WTC11 (cell line): ENCODE measurements around the gene CDH1. TPM values are rescaled to one million over a fixed set of nuclear protein-coding genes. Genes with fewer than 3 reads are reported as not detected.

Experiments used
- ATAC-seq: fragments of 200-7000 bp; cut with Tn5 transposase; 2 replicates; pipeline ENCODE4 v1.10.0; 2021; ENCODE audit warnings: mild to moderate bottlenecking, moderate library complexity
- CTCF ChIA-PET: fragments of 300-600 bp; sonication (Branson Sonifier 250); formaldehyde crosslinking; loops from one replicate; lab custom pipeline; 2021; ENCODE audit warnings: antibody characterized with exemption; lab: Charles Lee
- POLR2A ChIA-PET: fragments of 350-600 bp; sonication (Branson Sonifier 250); formaldehyde crosslinking; loops from one replicate; lab custom pipeline; 2021; ENCODE audit warnings: antibody characterized with exemption; lab: Charles Lee
- DNase-seq: peaks from one replicate; pipeline ENCODE4 v3.0.0; 2021; ENCODE audit warnings: low spot score
- H3K27ac Mint-ChIP-seq: 2 replicates; pipeline ENCODE4 v1.8.0; 2021; ENCODE audit warnings: mixed read lengths
- H3K27me3 Mint-ChIP-seq: 2 replicates; pipeline ENCODE4 v1.8.0; 2021; ENCODE audit warnings: low read depth, mild to moderate bottlenecking, moderate library complexity, mixed read lengths
- H3K36me3 Mint-ChIP-seq: 2 replicates; pipeline ENCODE4 v1.8.0; 2021; ENCODE audit warnings: mixed read lengths
- H3K4me1 Mint-ChIP-seq: 2 replicates; pipeline ENCODE4 v1.8.0; 2022; ENCODE audit warnings: mixed read lengths
- H3K4me3 Mint-ChIP-seq: 2 replicates; pipeline ENCODE4 v1.8.0; 2021; ENCODE audit warnings: mild to moderate bottlenecking, moderate library complexity, mixed read lengths
- H3K9me3 Mint-ChIP-seq: 2 replicates; pipeline ENCODE4 v1.8.0; 2021; ENCODE audit warnings: mixed read lengths
- CREM ChIP-seq: sonication (generic); formaldehyde crosslinking; IDR thresholded peaks from 2 replicates; pipeline ENCODE4 v1.8.1; 2022; ENCODE audit warnings: mild to moderate bottlenecking, missing genetic modification reagents, moderate library complexity
- ERG ChIP-seq: fragments of 250-450 bp; sonication (Bioruptor Pico); IDR thresholded peaks from 2 replicates; pipeline ENCODE4 v1.8.0; 2021; ENCODE audit warnings: mild to moderate bottlenecking
- ETV6 ChIP-seq: sonication (generic); formaldehyde crosslinking; IDR thresholded peaks from 2 replicates; pipeline ENCODE4 v1.8.1; 2022; ENCODE audit warnings: mild to moderate bottlenecking, missing genetic modification reagents
- GABPB1 ChIP-seq: sonication (generic); formaldehyde crosslinking; IDR thresholded peaks from 2 replicates; pipeline ENCODE4 v1.8.1; 2023; ENCODE audit warnings: mild to moderate bottlenecking, missing genetic modification reagents
- GRHL2 ChIP-seq: fragments of 250-450 bp; sonication (Bioruptor Pico); IDR thresholded peaks from 2 replicates; pipeline ENCODE4 v1.8.0; 2022; ENCODE audit warnings: mild to moderate bottlenecking, moderate library complexity; ENCODE audit not compliant: insufficient replicate concordance, severe bottlenecking
- HMGXB4 ChIP-seq: sonication (generic); formaldehyde crosslinking; IDR thresholded peaks from 2 replicates; pipeline ENCODE4 v1.8.1; 2023; ENCODE audit warnings: mild to moderate bottlenecking, moderate library complexity, missing genetic modification reagents
- JAZF1 ChIP-seq: fragments of 250-450 bp; sonication (Bioruptor Pico); IDR thresholded peaks from 2 replicates; pipeline ENCODE4 v1.9.0; 2021; ENCODE audit warnings: moderate library complexity, mild to moderate bottlenecking, inconsistent platforms
- ZBTB21 ChIP-seq: sonication (generic); formaldehyde crosslinking; IDR thresholded peaks from 2 replicates; pipeline ENCODE4 v1.8.1; 2023; ENCODE audit warnings: mild to moderate bottlenecking, missing genetic modification reagents, borderline replicate concordance
- ZNF121 ChIP-seq: sonication (generic); formaldehyde crosslinking; IDR thresholded peaks from 2 replicates; pipeline ENCODE4 v1.8.0; 2023; ENCODE audit warnings: missing genetic modification reagents
- ZNF281 ChIP-seq: sonication (generic); formaldehyde crosslinking; IDR thresholded peaks from 2 replicates; pipeline ENCODE4 v1.8.0; 2023; ENCODE audit warnings: mild to moderate bottlenecking, missing genetic modification reagents
- ZNF423 ChIP-seq: fragments of 250-450 bp; sonication (Bioruptor Pico); IDR thresholded peaks from 2 replicates; pipeline ENCODE4 v2.1.2; 2022; ENCODE audit warnings: mild to moderate bottlenecking, moderate library complexity
- total RNA-seq: library from RNA; stranded (reverse); gene quantifications from 3 replicates; pipeline ENCODE4 v1.2.3, GENCODE V29; 2021

Gene CDH1
- total RNA-seq, 1 experiment from 2014 or later, result 278 TPM

GRCh38 chr16:68744744-68745280 lies 7.7 kb downstream of the CDH1 start:
- Mint-ChIP-seq H3K4me1 (peaks cover 84% of the 10 kb centered on the region), H3K9me3 (no peaks in the 10 kb centered on the region), H3K4me3 (peak overlapping the region; percentile 57), H3K36me3 (peaks cover 21% of the 10 kb centered on the region), H3K27me3 (no peaks in the 10 kb centered on the region), H3K27ac (peak overlapping the region; percentile 99)
- 0 out of 2 replicates have a peak, but pooled peaks have one; percentile 41 for TF ChIP-seq CREM (CRISPR knock-in tag)
- TF ChIP-seq ZNF281, result no peak
- TF ChIP-seq GABPB1, result peak; percentile 83; the same call in 1 of the 2 replicates
- TF ChIP-seq ETV6 (CRISPR knock-in tag), result 0 out of 2 replicates have a peak, but pooled peaks have one; percentile 41
- TF ChIP-seq HMGXB4, result no peak
- TF ChIP-seq ZBTB21 (CRISPR knock-in tag), result 0 out of 2 replicates have a peak, but pooled peaks have one; percentile 44
- no peak for TF ChIP-seq JAZF1
- peak; percentile 42 for TF ChIP-seq GRHL2 (CRISPR knock-in tag)
- 0 out of 2 replicates have a peak, but pooled peaks have one; percentile 38 for TF ChIP-seq ZNF121 (CRISPR knock-in tag)
- ChIA-PET POLR2A (no interaction called here), CTCF (no interaction called here)
- ATAC-seq (peak; percentile 84), DNase-seq (peak; percentile 50)

- Mint-ChIP-seq H3K27me3 (no peaks in the 10 kb centered on the region), H3K27ac (peak overlapping the region; percentile 82), H3K4me3 (no peak overlapping the region), H3K9me3 (no peaks in the 10 kb centered on the region), H3K36me3 (peaks cover 15% of the 10 kb centered on the region), H3K4me1 (peaks cover 68% of the 10 kb centered on the region)
- ATAC-seq (no peak), DNase-seq (no peak)
- ChIA-PET POLR2A (interaction anchor here (1.6 kb wide), 1 partner anchor 10 kb away, joined by 4 read pairs; the partner anchor contains the start of gene CDH1), CTCF (no interaction called here)
- TF ChIP-seq ZNF281, result no peak
- TF ChIP-seq ZNF423 (CRISPR knock-in tag), result peak; percentile 49; the same call in 1 of the 2 replicates
These were observed 9.9 kb downstream of the CDH1 start for GRCh38 chr16:68746951-68747350.

GRCh38 chr16:68749432-68749831 lies 12.3 kb downstream of the CDH1 start:
- peak; percentile 74 for ATAC-seq
- Mint-ChIP-seq H3K36me3 (peaks cover 21% of the 10 kb centered on the region), H3K27me3 (no peaks in the 10 kb centered on the region), H3K4me1 (peaks cover 62% of the 10 kb centered on the region), H3K4me3 (no peak overlapping the region), H3K9me3 (no peaks in the 10 kb centered on the region), H3K27ac (peak overlapping the region; percentile 71)
- CTCF ChIA-PET, result no interaction called here
- DNase-seq, result peak; percentile 59
- POLR2A ChIA-PET, result no interaction called here
- TF ChIP-seq ERG (CRISPR knock-in tag) (no peak), GABPB1 (peak; percentile 49; the same call in 1 of the 2 replicates)
